SK-N-SH treated with all-trans-retinoic acid at 6 μM for 48 hours (cell line): ENCODE results near the gene RBBP6.

ENCODE experiments used
- ATAC-seq: fragments of 200-7000 bp; cut with Tn5 transposase; 3 replicates; pipeline ENCODE4 v1.9.1; 2020; ENCODE audit warnings: mild to moderate bottlenecking, moderate library complexity
- ARNTL ChIP-seq: fragments of 450-650 bp; formaldehyde crosslinking; IDR thresholded peaks from 2 replicates; pipeline ENCODE4 v1.5.0; 2020; ENCODE audit warnings: low read depth, mild to moderate bottlenecking, moderate library complexity, borderline replicate concordance
- BACH2 ChIP-seq: fragments of 250-450 bp; sonication (Bioruptor Pico); IDR thresholded peaks from 2 replicates; pipeline ENCODE4 v1.9.0; 2021; ENCODE audit warnings: mild to moderate bottlenecking, borderline replicate concordance
- CSDC2 ChIP-seq: fragments of 250-450 bp; sonication (Bioruptor Pico); IDR thresholded peaks from 2 replicates; pipeline ENCODE4 v1.5.0; 2020; ENCODE audit warnings: mild to moderate bottlenecking, moderate library complexity
- CSRNP3 ChIP-seq: fragments of 250-450 bp; sonication (Bioruptor Pico); IDR thresholded peaks from 2 replicates; pipeline ENCODE4 v1.5.1; 2021; ENCODE audit warnings: mild to moderate bottlenecking, moderate library complexity
- ESRRG ChIP-seq: fragments of 250-450 bp; sonication (Bioruptor Pico); IDR thresholded peaks from 2 replicates; pipeline ENCODE4 v1.6.1; 2021; ENCODE audit warnings: mild to moderate bottlenecking
- GLIS3 ChIP-seq: fragments of 250-450 bp; sonication (Bioruptor Pico); IDR thresholded peaks from 2 replicates; pipeline ENCODE4 v1.5.0; 2020; ENCODE audit warnings: mild to moderate bottlenecking, moderate library complexity
- ISL1 ChIP-seq: fragments of 250-450 bp; sonication (Bioruptor Pico); IDR thresholded peaks from 2 replicates; pipeline ENCODE4 v2.1.2; 2022; ENCODE audit warnings: mild to moderate bottlenecking, moderate library complexity
- OSR1 ChIP-seq: fragments of 250-450 bp; sonication (Bioruptor Pico); IDR thresholded peaks from 2 replicates; pipeline ENCODE4 v1.8.0; 2022; ENCODE audit warnings: moderate library complexity, mild to moderate bottlenecking, inconsistent platforms
- PATZ1 ChIP-seq: fragments of 250-450 bp; sonication (Bioruptor Pico); IDR thresholded peaks from 2 replicates; pipeline ENCODE4 v1.8.0; 2020; ENCODE audit warnings: mild to moderate bottlenecking, moderate library complexity, borderline replicate concordance
- POU6F1 ChIP-seq: fragments of 250-450 bp; sonication (Bioruptor Pico); IDR thresholded peaks from 2 replicates; pipeline ENCODE4 v1.8.0; 2021; ENCODE audit warnings: low read depth, mild to moderate bottlenecking, moderate library complexity, borderline replicate concordance
- PPARA ChIP-seq: fragments of 250-450 bp; sonication (Bioruptor Pico); IDR thresholded peaks from 2 replicates; pipeline ENCODE4 v1.5.0; 2020; ENCODE audit warnings: mild to moderate bottlenecking, borderline replicate concordance
- RARB ChIP-seq: fragments of 250-450 bp; sonication (Bioruptor Pico); IDR thresholded peaks from 2 replicates; pipeline ENCODE4 v1.8.0; 2021; ENCODE audit warnings: mild to moderate bottlenecking, moderate library complexity
- SNAI2 ChIP-seq: fragments of 250-450 bp; sonication (Bioruptor Pico); IDR thresholded peaks from 2 replicates; pipeline ENCODE4 v1.5.0; 2020; ENCODE audit warnings: mild to moderate bottlenecking, moderate library complexity
- TCF4 ChIP-seq: fragments of 250-450 bp; sonication (Bioruptor Pico); IDR thresholded peaks from 2 replicates; pipeline ENCODE4 v1.8.0; 2021; ENCODE audit warnings: mild to moderate bottlenecking, moderate library complexity, borderline replicate concordance
- TOX ChIP-seq: fragments of 250-450 bp; sonication (Bioruptor Pico); IDR thresholded peaks from 2 replicates; pipeline ENCODE4 v1.8.0; 2021; ENCODE audit warnings: mild to moderate bottlenecking, moderate library complexity, borderline replicate concordance
- TSHZ2 ChIP-seq: fragments of 250-450 bp; sonication (Bioruptor Pico); IDR thresholded peaks from 2 replicates; pipeline ENCODE4 v1.5.0; 2020; ENCODE audit warnings: mild to moderate bottlenecking, moderate library complexity
- ZC3H10 ChIP-seq: fragments of 250-450 bp; sonication (Bioruptor Pico); IDR thresholded peaks from 2 replicates; pipeline ENCODE4 v1.5.1; 2021; ENCODE audit warnings: mild to moderate bottlenecking, moderate library complexity
- ZFP3 ChIP-seq: fragments of 250-450 bp; sonication (Bioruptor Pico); IDR thresholded peaks from 2 replicates; pipeline ENCODE4 v1.5.0; 2020; ENCODE audit warnings: mild to moderate bottlenecking, moderate library complexity
- ZNF565 ChIP-seq: fragments of 450-650 bp; formaldehyde crosslinking; conservative IDR thresholded peaks from 2 replicates; pipeline ENCODE4 v1.5.0; 2020; ENCODE audit warnings: low read depth, mild to moderate bottlenecking, moderate library complexity
- ZNF70 ChIP-seq: fragments of 450-650 bp; formaldehyde crosslinking; IDR thresholded peaks from 2 replicates; pipeline ENCODE4 v1.5.0; 2020; ENCODE audit warnings: mild to moderate bottlenecking, moderate library complexity
- ZNF8 ChIP-seq: fragments of 450-650 bp; formaldehyde crosslinking; IDR thresholded peaks from 2 replicates; pipeline ENCODE4 v1.5.0; 2020; ENCODE audit warnings: mild to moderate bottlenecking, moderate library complexity

The RBBP6 gene

GRCh38 chr16:24589997-24590396, 50.6 kb downstream of the RBBP6 start:
- no peak for ATAC-seq
- TF ChIP-seq ISL1 (no peak), ARNTL (CRISPR knock-in tag) (no peak), RARB (CRISPR knock-in tag) (no peak), TOX (CRISPR knock-in tag) (no peak), PPARA (no peak), ZFP3 (CRISPR knock-in tag) (no peak), BACH2 (CRISPR knock-in tag) (no peak), POU6F1 (CRISPR knock-in tag) (no peak)

GRCh38 chr16:24598777-24599437, 59.5 kb downstream of the RBBP6 start:
- TF ChIP-seq ARNTL (CRISPR knock-in tag) (no peak), RARB (CRISPR knock-in tag) (no peak), TCF4 (CRISPR knock-in tag) (no peak), OSR1 (CRISPR knock-in tag) (no peak), CSDC2 (no peak), ZC3H10 (no peak), POU6F1 (CRISPR knock-in tag) (no peak), TOX (CRISPR knock-in tag) (no peak), CSRNP3 (no peak), ZNF8 (CRISPR knock-in tag) (no peak), ZNF565 (CRISPR knock-in tag) (no peak), SNAI2 (CRISPR knock-in tag) (no peak), TSHZ2 (CRISPR knock-in tag) (no peak), GLIS3 (no peak), ZNF70 (CRISPR knock-in tag) (no peak), PATZ1 (CRISPR knock-in tag) (no peak)
- ATAC-seq = no peak

- ATAC-seq = no peak; the same call in 1 of the 3 replicates
- no peak for TF ChIP-seq ZNF565 (CRISPR knock-in tag)
- TF ChIP-seq ESRRG (CRISPR knock-in tag) = no peak
- TF ChIP-seq TSHZ2 (CRISPR knock-in tag) = no peak
- TF ChIP-seq ARNTL (CRISPR knock-in tag) = no peak
- no peak for TF ChIP-seq BACH2 (CRISPR knock-in tag)
- no peak for TF ChIP-seq ZFP3 (CRISPR knock-in tag)
- TF ChIP-seq TCF4 (CRISPR knock-in tag) = no peak
- no peak for TF ChIP-seq GLIS3
- TF ChIP-seq RARB (CRISPR knock-in tag) = no peak
- TF ChIP-seq CSRNP3 = no peak
- no peak for TF ChIP-seq SNAI2 (CRISPR knock-in tag)
- TF ChIP-seq PPARA = no peak
- TF ChIP-seq TOX (CRISPR knock-in tag) = no peak
These were observed 70.0 kb downstream of the RBBP6 start for GRCh38 chr16:24609417-24609739.
